Activated CD4-positive, CD25-positive, alpha-beta regulatory T cell (primary cell): ENCODE data around the gene TCF25.
"Not testable (repeated sequence)": the region's sequence is repeated elsewhere in the genome, so short reads cannot be mapped to it uniquely, and the experiment has no call there.

Experiments used
- DNase-seq, 4 experiments: peaks; one replicate each; lab custom pipeline; 2025; lab: John Stamatoyannopoulos, UW

The TCF25 gene

GRCh38 chr16:89905511-89906139 lies 32.2 kb downstream of the TCF25 start:
- DNase-seq, result no peak

GRCh38 chr16:89906140-89907025 lies 33.0 kb downstream of the TCF25 start:
- DNase-seq, result no peak

GRCh38 chr16:89907055-89907814 lies 33.8 kb downstream of the TCF25 start:
- DNase-seq, result no peak

- DNase-seq, result no peak
Observed at GRCh38 chr16:89908236-89908635, 34.8 kb downstream of the TCF25 start.

- peak; percentile 22 to 55 (median 46) for DNase-seq
Observed at GRCh38 chr16:89909777-89910716, 36.7 kb downstream of the TCF25 start.

GRCh38 chr16:89910717-89911354 lies 37.4 kb downstream of the TCF25 start:
- no peak for DNase-seq

- no peak for DNase-seq
Observed at GRCh38 chr16:89911375-89911774, 38.0 kb downstream of the TCF25 start.

GRCh38 chr16:89912143-89912542 lies 38.8 kb downstream of the TCF25 start:
- no peak for DNase-seq

GRCh38 chr16:89912627-89913026 lies 39.2 kb downstream of the TCF25 start:
- no peak for DNase-seq

- DNase-seq, result no peak
Observed at GRCh38 chr16:89913408-89914387, 40.3 kb downstream of the TCF25 start.

GRCh38 chr16:89914642-89915285 lies 41.4 kb downstream of the TCF25 start:
- DNase-seq, result not testable (repeated sequence)

- DNase-seq, result no peak
Observed at GRCh38 chr16:89915303-89916232, 42.2 kb downstream of the TCF25 start.

GRCh38 chr16:89917773-89918452 lies 44.5 kb downstream of the TCF25 start:
- peak; percentile 32 to 69 (median 38) for DNase-seq

GRCh38 chr16:89918453-89919347 lies 45.3 kb downstream of the TCF25 start, which contains the start of gene MC1R:
Gene MC1R, plus strand, starts transcription at chr16:89918862. Its CDS starts 397 bp downstream, at chr16:89919259.
- no peak for DNase-seq

GRCh38 chr16:89919535-89920406 lies 46.4 kb downstream of the TCF25 start:
- no peak for DNase-seq
